CD4-positive, alpha-beta memory T cell (primary cell): ENCODE data around the gene GFRA4. TPM values are rescaled to one million over a fixed set of nuclear protein-coding genes. Genes with fewer than 3 reads are reported as not detected.
A peak's percentile ranks its signal among the peaks of the same experiment; 100 is the strongest.

Experiments
- CTCF ChIA-PET: fragments of 350-600 bp; sonication (Branson Sonifier 250); formaldehyde crosslinking; loops from one replicate; lab custom pipeline; 2021; ENCODE audit warnings: inconsistent platforms; ENCODE audit not compliant: partially characterized antibody; lab: Charles Lee
- POLR2A ChIA-PET: fragments of 350-600 bp; sonication (Branson Sonifier 250); formaldehyde crosslinking; loops from one replicate; lab custom pipeline; 2021; ENCODE audit not compliant: partially characterized antibody; lab: Charles Lee
- DNase-seq, 5 donors: peaks; one replicate each; pipeline versions ENCODE4 v3.0.0 to v3.0.0-alpha.2; 2020 to 2022; ENCODE audit warnings: mixed read lengths in 1 of 5
- H3K27ac ChIP-seq: one replicate; pipeline ENCODE4 v1.7.0; 2013; ENCODE audit warnings: low read depth, low read length
- H3K27me3 ChIP-seq: 2 replicates; pipeline ENCODE4 v1.7.0; 2013; ENCODE audit warnings: mild to moderate bottlenecking, low read length, moderate library complexity; ENCODE audit not compliant: insufficient read depth
- H3K36me3 ChIP-seq: 2 replicates; pipeline ENCODE4 v1.7.0; 2013; ENCODE audit warnings: mild to moderate bottlenecking, low read length, moderate library complexity; ENCODE audit not compliant: insufficient read depth
- H3K4me1 ChIP-seq: 2 replicates; pipeline ENCODE4 v1.7.0; 2013; ENCODE audit warnings: mild to moderate bottlenecking, low read length, moderate library complexity; ENCODE audit not compliant: insufficient read depth
- H3K4me3 ChIP-seq, 2 donors: one replicate each; pipeline ENCODE4 v1.7.0; 2013; ENCODE audit warnings: low read length in 2 of 2, mild to moderate bottlenecking in 1 of 2
- H3K9me3 ChIP-seq, 2 donors: one replicate each; pipeline ENCODE4 v1.7.0; 2013; ENCODE audit warnings: low read length in 2 of 2, control low read depth in 1 of 2; ENCODE audit not compliant: control insufficient read depth in 1 of 2
- H3K27ac Mint-ChIP-seq, 7 donors: one replicate each; pipeline ENCODE4 v1.8.0; 2020 to 2021; ENCODE audit warnings: mixed read lengths in 7 of 7, mild to moderate bottlenecking in 6 of 7, inconsistent platforms in 3 of 7, moderate library complexity in 3 of 7
- H3K27me3 Mint-ChIP-seq, 2 donors: one replicate each; pipeline ENCODE4 v1.8.0; 2020 to 2021; ENCODE audit warnings: mixed read lengths in 2 of 2
- H3K36me3 Mint-ChIP-seq, 2 donors: one replicate each; pipeline ENCODE4 v1.8.0; 2020 to 2021; ENCODE audit warnings: mixed read lengths in 2 of 2, inconsistent platforms in 1 of 2, mild to moderate bottlenecking in 1 of 2
- H3K4me1 Mint-ChIP-seq, 4 donors: one replicate each; pipeline ENCODE4 v1.8.0; 2020 to 2021; ENCODE audit warnings: mixed read lengths in 4 of 4, mild to moderate bottlenecking in 1 of 4
- H3K4me3 Mint-ChIP-seq, 8 donors: one replicate each; pipeline ENCODE4 v1.8.0; 2020 to 2021; ENCODE audit warnings: mixed read lengths in 8 of 8, mild to moderate bottlenecking in 7 of 8, moderate library complexity in 6 of 8, inconsistent platforms in 3 of 8
- H3K9me3 Mint-ChIP-seq, 8 donors: one replicate each; pipeline ENCODE4 v1.8.0; 2020 to 2021; ENCODE audit warnings: mixed read lengths in 8 of 8, mild to moderate bottlenecking in 5 of 8, inconsistent platforms in 3 of 8, moderate library complexity in 1 of 8
- intact Hi-C: fragments of 100-400 bp; cut with micrococcal nuclease; formaldehyde crosslinking; loops from one replicate; pipeline ENCODE4 v1.15.1; 2023
- polyA plus RNA-seq, 2 donors: library from polyadenylated mRNA; unstranded; fragments of 300-500 nt; fragmentation: Illumina TruSeq; gene quantifications; one replicate each; pipeline ENCODE4 v1.2.3, GENCODE V29; 2021
- total RNA-seq, 2 experiments: library from RNA; stranded (reverse); gene quantifications; one replicate each; pipeline ENCODE4 v1.2.3, GENCODE V29; 2021

The GFRA4 gene
- total and polyA plus RNA-seq, 4 experiments from 2014 or later = not detected

DNA sequence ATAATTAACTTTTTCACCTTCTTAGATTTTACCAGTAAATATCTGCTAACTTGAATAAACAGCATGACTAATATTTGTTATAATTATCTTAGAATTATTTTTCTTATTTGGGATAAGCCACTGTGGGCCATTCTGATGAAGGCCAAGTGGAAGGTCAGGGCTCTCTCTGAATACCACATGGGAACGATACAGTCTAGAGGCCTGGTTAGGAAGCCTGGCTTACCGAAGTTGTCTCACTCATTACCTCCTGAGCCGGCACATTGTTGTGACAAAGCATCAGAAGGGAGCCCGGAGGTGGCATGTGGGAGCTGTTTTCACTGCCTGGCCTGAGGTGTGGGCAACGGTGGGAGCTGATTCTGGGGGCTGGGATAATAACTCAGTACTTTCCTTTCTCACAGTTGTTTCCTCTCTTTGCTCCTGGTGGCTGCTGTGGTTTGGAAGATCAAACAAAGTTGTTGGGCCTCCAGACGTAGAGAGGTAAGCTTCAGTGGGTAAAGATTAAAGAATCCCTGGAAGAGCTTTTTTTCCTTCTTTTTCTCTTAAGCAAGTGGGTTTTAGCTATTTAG, 29.2 kb downstream of the GFRA4 start:
- peaks cover 5% of the 10 kb centered on the region for H3K36me3 ChIP-seq

DNA sequence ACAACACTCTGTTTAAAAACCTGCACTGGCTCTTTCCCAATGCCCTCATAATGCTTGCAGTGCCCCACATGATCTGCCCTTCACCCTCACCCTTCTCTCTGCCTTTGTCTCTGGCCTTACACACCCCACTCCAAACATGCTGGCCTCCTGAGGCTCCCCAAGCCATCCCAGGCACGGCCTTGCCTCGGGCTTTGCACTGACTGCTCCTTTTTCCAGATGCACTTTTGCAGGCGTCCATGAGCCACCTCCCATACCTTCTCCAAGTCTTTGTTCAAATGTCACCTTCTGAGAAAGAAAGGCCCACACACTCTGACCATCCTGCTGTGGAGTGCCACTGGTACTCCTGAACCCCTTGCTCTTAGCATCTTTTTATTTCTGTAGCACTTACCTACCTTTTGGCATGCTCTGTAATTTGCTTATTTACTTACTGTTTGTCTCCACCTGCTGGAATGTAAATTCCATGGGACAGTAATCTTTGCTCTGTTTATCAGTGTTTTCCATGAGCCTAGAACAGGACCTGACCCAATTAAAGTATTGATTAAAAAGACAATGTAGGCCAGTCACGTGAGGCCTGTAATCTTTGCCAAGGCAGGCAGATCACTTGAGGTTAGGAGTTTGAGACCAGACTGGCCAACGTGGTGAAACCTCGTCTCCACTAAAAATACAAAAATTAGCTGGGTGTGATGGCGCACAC, 30.7 kb downstream of the GFRA4 start:
- Mint-ChIP-seq H3K36me3 (peaks cover 25 to 41% of the 10 kb centered on the region in 2 donors), H3K4me3 (no peak overlapping the region), H3K4me1 (peaks cover 0 to 3% (median 0%) of the 10 kb centered on the region in 4 donors), H3K9me3 (no peaks in the 10 kb centered on the region), H3K27ac (peak overlapping the region in 2 of 7 donors; percentile 0 to 6), H3K27me3 (no peaks in the 10 kb centered on the region)
- no peaks in the 10 kb centered on the region for H3K27me3 ChIP-seq
- H3K27ac ChIP-seq = no peak overlapping the region
- ChIA-PET CTCF (no interaction called here), POLR2A (no interaction called here)
- no peak overlapping the region for H3K4me3 ChIP-seq
- H3K36me3 ChIP-seq = peaks cover 5% of the 10 kb centered on the region
- no peak for DNase-seq
- H3K9me3 ChIP-seq = no peaks in the 10 kb centered on the region
- H3K4me1 ChIP-seq = no peaks in the 10 kb centered on the region
- intact Hi-C loops = no loop called here

More for the DNA sequence above, 29.2 kb downstream of the GFRA4 start:
- ChIA-PET CTCF (no interaction called here), POLR2A (no interaction called here)
- Mint-ChIP-seq H3K4me3 (no peak overlapping the region), H3K27ac (no peak overlapping the region), H3K27me3 (no peaks in the 10 kb centered on the region), H3K9me3 (no peaks in the 10 kb centered on the region), H3K4me1 (peaks cover 0 to 3% (median 0%) of the 10 kb centered on the region in 4 donors), H3K36me3 (peaks cover 19 to 46% of the 10 kb centered on the region in 2 donors)
- H3K27ac ChIP-seq = no peak overlapping the region
- no peaks in the 10 kb centered on the region for H3K27me3 ChIP-seq
- H3K4me1 ChIP-seq = no peaks in the 10 kb centered on the region
- intact Hi-C loops = no loop called here
- DNase-seq = no peak
- no peak overlapping the region for H3K4me3 ChIP-seq
- no peaks in the 10 kb centered on the region for H3K9me3 ChIP-seq

GRCh38 chr20:3631534-3631933, 31.7 kb downstream of the GFRA4 start:
- peaks cover 0 to 3% (median 0%) of the 10 kb centered on the region in 4 donors for H3K4me1 Mint-ChIP-seq
- Histone ChIP-seq H3K36me3 (peaks cover 5% of the 10 kb centered on the region), H3K9me3 (no peaks in the 10 kb centered on the region), H3K27me3 (no peaks in the 10 kb centered on the region), H3K4me1 (no peaks in the 10 kb centered on the region), H3K27ac (no peak overlapping the region), H3K4me3 (no peak overlapping the region)
- H3K36me3 Mint-ChIP-seq = peaks cover 31 to 46% of the 10 kb centered on the region in 2 donors
- ChIA-PET POLR2A (no interaction called here), CTCF (interaction anchor here (1.3 kb wide), 1 partner anchor 22 kb away, joined by 4 read pairs; no protein-coding TSS in a partner anchor)
- no peak overlapping the region for H3K27ac Mint-ChIP-seq
- DNase-seq = no peak
- no peaks in the 10 kb centered on the region for H3K9me3 Mint-ChIP-seq
- H3K4me3 Mint-ChIP-seq = no peak overlapping the region
- intact Hi-C loops = no loop called here
- no peaks in the 10 kb centered on the region for H3K27me3 Mint-ChIP-seq

DNA sequence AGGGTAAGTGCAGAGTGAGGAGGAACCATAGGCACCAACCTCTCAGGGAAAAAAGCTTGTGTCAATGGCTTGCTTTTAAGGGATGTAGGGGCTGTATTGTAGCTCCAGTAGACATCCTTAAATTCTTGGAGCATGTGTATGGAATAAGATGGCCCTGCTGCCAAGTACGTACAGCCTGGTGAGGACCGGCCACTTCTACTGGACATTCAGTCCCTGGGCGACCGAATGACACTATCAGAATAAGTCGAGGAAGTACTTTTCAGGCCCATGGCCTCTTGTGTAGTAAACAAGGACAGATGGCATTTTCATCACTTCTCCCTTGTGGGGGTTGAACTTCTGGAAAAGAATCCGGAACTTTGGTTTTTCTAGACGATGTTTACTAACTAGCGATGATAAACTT, 32.8 kb downstream of the GFRA4 start:
- POLR2A ChIA-PET = no interaction called here
- H3K4me1 ChIP-seq = no peaks in the 10 kb centered on the region
- Mint-ChIP-seq H3K27ac (no peak overlapping the region), H3K9me3 (no peaks in the 10 kb centered on the region), H3K4me3 (no peak overlapping the region), H3K36me3 (peaks cover 28 to 52% of the 10 kb centered on the region in 2 donors), H3K27me3 (no peaks in the 10 kb centered on the region), H3K4me1 (peaks cover 0 to 3% (median 0%) of the 10 kb centered on the region in 4 donors)
- H3K36me3 ChIP-seq = peaks cover 5% of the 10 kb centered on the region
- intact Hi-C loops = no loop called here
- CTCF ChIA-PET = interaction anchor here (1.3 kb wide), 1 partner anchor 23 kb away, joined by 4 read pairs; no protein-coding TSS in a partner anchor
- H3K27ac ChIP-seq = no peak overlapping the region
- DNase-seq = no peak
- no peaks in the 10 kb centered on the region for H3K27me3 ChIP-seq
- H3K9me3 ChIP-seq = no peaks in the 10 kb centered on the region
- H3K4me3 ChIP-seq = no peak overlapping the region

DNA sequence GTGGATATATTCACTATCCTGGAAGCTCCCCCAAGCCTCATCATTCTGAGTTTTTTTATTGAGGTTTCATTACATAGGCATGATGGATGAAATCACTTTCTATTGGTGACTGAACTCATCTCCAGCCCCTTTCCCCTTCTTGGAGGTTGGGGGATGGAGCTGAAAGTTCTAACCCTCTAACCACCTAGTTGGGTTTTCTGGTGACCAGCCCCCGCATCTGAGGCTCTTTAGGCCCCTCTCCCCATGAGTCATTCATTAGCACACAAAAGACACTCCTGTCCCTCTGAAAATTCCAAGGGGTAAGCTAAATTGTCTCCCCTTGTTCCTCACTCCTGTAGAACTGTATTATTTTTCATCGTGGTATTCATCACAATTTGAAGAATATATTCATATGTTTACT, 33.3 kb downstream of the GFRA4 start:
- Histone ChIP-seq H3K27me3 (no peaks in the 10 kb centered on the region), H3K4me3 (no peak overlapping the region), H3K9me3 (no peaks in the 10 kb centered on the region), H3K27ac (no peak overlapping the region), H3K4me1 (no peaks in the 10 kb centered on the region), H3K36me3 (peaks cover 5% of the 10 kb centered on the region)
- peaks cover 30 to 52% of the 10 kb centered on the region in 2 donors for H3K36me3 Mint-ChIP-seq
- CTCF ChIA-PET = no interaction called here
- H3K4me3 Mint-ChIP-seq = no peak overlapping the region
- H3K27ac Mint-ChIP-seq = no peak overlapping the region
- POLR2A ChIA-PET = no interaction called here
- intact Hi-C loops = no loop called here
- H3K27me3 Mint-ChIP-seq = no peaks in the 10 kb centered on the region
- peaks cover 0 to 3% (median 0%) of the 10 kb centered on the region in 4 donors for H3K4me1 Mint-ChIP-seq
- H3K9me3 Mint-ChIP-seq = no peaks in the 10 kb centered on the region
- DNase-seq = no peak

- Mint-ChIP-seq H3K4me1 (peaks cover 0 to 3% (median 0%) of the 10 kb centered on the region in 4 donors), H3K27me3 (no peaks in the 10 kb centered on the region), H3K9me3 (no peaks in the 10 kb centered on the region), H3K36me3 (peaks cover 26 to 45% of the 10 kb centered on the region in 2 donors), H3K4me3 (no peak overlapping the region), H3K27ac (peak overlapping the region in 1 of 7 donors; percentile 31)
- no peak for DNase-seq
- no peak overlapping the region for H3K27ac ChIP-seq
- POLR2A ChIA-PET = no interaction called here
- CTCF ChIA-PET = no interaction called here
- no peaks in the 10 kb centered on the region for H3K36me3 ChIP-seq
- intact Hi-C loops = no loop called here
- no peaks in the 10 kb centered on the region for H3K4me1 ChIP-seq
- no peaks in the 10 kb centered on the region for H3K9me3 ChIP-seq
- no peaks in the 10 kb centered on the region for H3K27me3 ChIP-seq
- no peak overlapping the region for H3K4me3 ChIP-seq
These were observed 34.5 kb downstream of the GFRA4 start for GRCh38 chr20:3628502-3629314.

- intact Hi-C loops = no loop called here
- Histone ChIP-seq H3K36me3 (no peaks in the 10 kb centered on the region), H3K27ac (no peak overlapping the region), H3K27me3 (no peaks in the 10 kb centered on the region), H3K4me1 (no peaks in the 10 kb centered on the region), H3K9me3 (no peaks in the 10 kb centered on the region), H3K4me3 (no peak overlapping the region)
- CTCF ChIA-PET = no interaction called here
- Mint-ChIP-seq H3K27ac (no peak overlapping the region), H3K9me3 (no peaks in the 10 kb centered on the region), H3K36me3 (peaks cover 25 to 42% of the 10 kb centered on the region in 2 donors), H3K4me3 (no peak overlapping the region), H3K4me1 (peaks cover 0 to 3% (median 0%) of the 10 kb centered on the region in 4 donors), H3K27me3 (no peaks in the 10 kb centered on the region)
- no peak for DNase-seq
- POLR2A ChIA-PET = no interaction called here
These were observed 35.7 kb downstream of the GFRA4 start for GRCh38 chr20:3627476-3627875.
